PFSK-1 (cell line): ENCODE results near the gene C18orf54.

Experiments
- FOXP2 ChIP-seq: optimal IDR thresholded peaks from 2 replicates; pipeline ENCODE3; 2011; ENCODE audit warnings: borderline replicate concordance, control low read depth, inconsistent platforms; ENCODE audit not compliant: insufficient read depth; ENCODE audit errors: extremely low read length, extremely low read depth
- POLR2AphosphoS5 ChIP-seq: IDR thresholded peaks from 2 replicates; pipeline ENCODE4 v1.6.1; 2012; ENCODE audit warnings: low read depth, mild to moderate bottlenecking, control low read depth, low read length, moderate library complexity
- SIN3A ChIP-seq: IDR thresholded peaks from 2 replicates; pipeline ENCODE4 v1.6.1; 2012; ENCODE audit warnings: mild to moderate bottlenecking, low read length, moderate library complexity, borderline replicate concordance; ENCODE audit not compliant: insufficient read depth
- TAF1 ChIP-seq: IDR thresholded peaks from 2 replicates; pipeline ENCODE4 v1.6.1; 2012; ENCODE audit warnings: low read length, control low read depth, borderline replicate concordance; ENCODE audit not compliant: insufficient read depth
- TF ChIP-seq, protein P1 (sequence below), 2 experiments: IDR thresholded peaks; 2 replicates each; pipeline versions ENCODE4 v1.6.1 to v1.8.0; 2011 to 2012; ENCODE audit warnings: low read depth in 2 of 2, low read length in 2 of 2, control low read depth in 1 of 2, inconsistent platforms in 1 of 2, mild to moderate bottlenecking in 1 of 2, moderate library complexity in 1 of 2; ENCODE audit not compliant: insufficient read depth in 1 of 2

C18orf54 gene

DNA sequence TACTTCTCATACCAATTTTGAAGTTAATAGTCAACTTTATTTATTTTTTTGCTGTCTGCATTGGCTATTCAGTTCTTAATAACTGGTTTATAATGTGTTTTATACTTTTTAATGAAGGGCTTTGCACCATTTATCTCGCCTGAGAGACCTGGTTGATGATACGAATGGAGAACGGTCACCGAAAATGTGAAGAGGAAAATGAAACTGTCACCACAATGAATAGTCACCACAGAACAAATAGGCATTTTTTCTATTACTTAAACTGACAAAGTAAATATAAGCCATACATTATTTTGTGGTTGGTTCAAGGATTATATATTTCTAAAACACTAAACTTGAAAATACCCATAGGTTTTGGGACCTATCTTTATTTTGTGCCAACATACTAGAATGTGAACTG lies 20.4 kb downstream of the C18orf54 start:
- no peak for TF ChIP-seq POLR2AphosphoS5
- no peak for TF ChIP-seq SIN3A
- TF ChIP-seq FOXP2 = no peak
- TF ChIP-seq TAF1 = no peak
- TF ChIP-seq, protein P1, sequence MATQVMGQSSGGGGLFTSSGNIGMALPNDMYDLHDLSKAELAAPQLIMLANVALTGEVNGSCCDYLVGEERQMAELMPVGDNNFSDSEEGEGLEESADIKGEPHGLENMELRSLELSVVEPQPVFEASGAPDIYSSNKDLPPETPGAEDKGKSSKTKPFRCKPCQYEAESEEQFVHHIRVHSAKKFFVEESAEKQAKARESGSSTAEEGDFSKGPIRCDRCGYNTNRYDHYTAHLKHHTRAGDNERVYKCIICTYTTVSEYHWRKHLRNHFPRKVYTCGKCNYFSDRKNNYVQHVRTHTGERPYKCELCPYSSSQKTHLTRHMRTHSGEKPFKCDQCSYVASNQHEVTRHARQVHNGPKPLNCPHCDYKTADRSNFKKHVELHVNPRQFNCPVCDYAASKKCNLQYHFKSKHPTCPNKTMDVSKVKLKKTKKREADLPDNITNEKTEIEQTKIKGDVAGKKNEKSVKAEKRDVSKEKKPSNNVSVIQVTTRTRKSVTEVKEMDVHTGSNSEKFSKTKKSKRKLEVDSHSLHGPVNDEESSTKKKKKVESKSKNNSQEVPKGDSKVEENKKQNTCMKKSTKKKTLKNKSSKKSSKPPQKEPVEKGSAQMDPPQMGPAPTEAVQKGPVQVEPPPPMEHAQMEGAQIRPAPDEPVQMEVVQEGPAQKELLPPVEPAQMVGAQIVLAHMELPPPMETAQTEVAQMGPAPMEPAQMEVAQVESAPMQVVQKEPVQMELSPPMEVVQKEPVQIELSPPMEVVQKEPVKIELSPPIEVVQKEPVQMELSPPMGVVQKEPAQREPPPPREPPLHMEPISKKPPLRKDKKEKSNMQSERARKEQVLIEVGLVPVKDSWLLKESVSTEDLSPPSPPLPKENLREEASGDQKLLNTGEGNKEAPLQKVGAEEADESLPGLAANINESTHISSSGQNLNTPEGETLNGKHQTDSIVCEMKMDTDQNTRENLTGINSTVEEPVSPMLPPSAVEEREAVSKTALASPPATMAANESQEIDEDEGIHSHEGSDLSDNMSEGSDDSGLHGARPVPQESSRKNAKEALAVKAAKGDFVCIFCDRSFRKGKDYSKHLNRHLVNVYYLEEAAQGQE (IDR thresholded peaks at IDR 0.05; ENCODE audit: insufficient read depth in 1 of 2, low read depth in 2 of 2, low read length in 2 of 2) = no peak

DNA sequence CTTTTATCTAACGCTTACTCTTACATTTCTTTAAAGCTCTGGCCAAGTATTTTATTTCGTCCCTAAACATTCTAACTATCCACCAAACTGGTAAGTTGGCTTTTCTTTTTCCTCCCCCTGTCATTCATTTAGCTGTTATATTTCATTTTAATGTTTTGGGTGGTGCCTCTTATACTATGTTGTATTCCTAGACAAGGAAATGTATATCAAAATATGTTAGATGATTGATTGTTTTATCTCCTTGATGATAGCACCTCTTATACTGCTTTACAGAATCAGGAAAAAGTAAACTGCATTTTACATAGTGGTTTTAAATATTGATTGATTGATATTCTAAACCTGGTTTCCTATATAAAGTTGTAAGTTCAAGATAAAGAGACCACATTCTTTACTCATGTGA lies 23.9 kb downstream of the C18orf54 start:
- no peak for TF ChIP-seq TAF1
- TF ChIP-seq FOXP2 = no peak
- TF ChIP-seq, protein P1 (IDR thresholded peaks at IDR 0.05; ENCODE audit: insufficient read depth in 1 of 2, low read depth in 2 of 2, low read length in 2 of 2) = no peak
- no peak for TF ChIP-seq POLR2AphosphoS5
- TF ChIP-seq SIN3A = no peak

DNA sequence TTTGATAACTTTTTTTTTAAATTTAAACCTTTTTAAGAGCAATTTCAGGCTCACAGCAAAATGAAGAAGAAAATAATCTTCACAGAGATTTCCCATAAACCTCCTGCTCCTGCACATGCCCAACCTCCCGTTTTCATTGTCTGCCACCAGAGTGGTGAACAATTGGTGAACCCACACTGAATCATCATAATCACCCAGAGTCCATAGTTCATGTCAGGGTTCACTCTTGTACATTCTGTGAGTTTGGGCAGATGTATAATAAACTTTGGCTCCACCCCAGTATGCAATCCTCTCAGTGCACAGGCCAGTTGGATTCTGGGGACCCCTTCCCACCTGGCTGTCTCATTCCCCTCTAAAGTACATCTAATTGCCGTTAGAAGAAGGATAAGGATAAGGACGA lies 24.4 kb downstream of the C18orf54 start:
- TF ChIP-seq FOXP2 (no peak), POLR2AphosphoS5 (no peak), SIN3A (no peak), TAF1 (no peak)
- TF ChIP-seq, protein P1 (IDR thresholded peaks at IDR 0.05; ENCODE audit: insufficient read depth in 1 of 2, low read depth in 2 of 2, low read length in 2 of 2) = no peak

DNA sequence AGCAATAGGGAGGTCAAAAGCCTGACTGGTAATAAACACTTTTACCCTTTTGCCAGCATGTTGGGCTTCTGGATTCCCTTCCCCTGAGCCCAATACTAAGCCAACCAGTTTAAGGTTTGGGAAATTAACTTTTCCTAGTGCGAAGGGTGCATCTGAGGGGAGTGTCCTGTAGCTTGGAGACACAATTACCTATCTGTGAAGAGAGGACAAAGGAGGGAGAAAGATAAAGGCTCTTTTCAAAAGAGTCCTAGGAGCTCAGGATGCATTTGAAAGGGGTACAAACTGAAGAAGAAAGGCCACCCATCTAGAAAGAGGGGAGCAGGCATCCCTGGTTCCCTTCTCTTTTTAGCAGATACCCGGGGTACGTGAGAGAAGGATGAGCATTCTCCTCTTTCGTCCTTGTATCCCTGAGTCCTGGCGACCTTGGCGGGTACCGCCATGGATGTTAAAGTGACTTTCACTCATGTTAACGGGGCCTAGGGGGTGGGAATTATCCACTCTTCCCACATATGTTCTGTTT lies 25.1 kb downstream of the C18orf54 start:
- TF ChIP-seq, protein P1 (IDR thresholded peaks at IDR 0.05; ENCODE audit: insufficient read depth in 1 of 2, low read depth in 2 of 2, low read length in 2 of 2) = no peak
- no peak for TF ChIP-seq POLR2AphosphoS5
- TF ChIP-seq TAF1 = no peak
- no peak for TF ChIP-seq FOXP2
- no peak for TF ChIP-seq SIN3A

DNA sequence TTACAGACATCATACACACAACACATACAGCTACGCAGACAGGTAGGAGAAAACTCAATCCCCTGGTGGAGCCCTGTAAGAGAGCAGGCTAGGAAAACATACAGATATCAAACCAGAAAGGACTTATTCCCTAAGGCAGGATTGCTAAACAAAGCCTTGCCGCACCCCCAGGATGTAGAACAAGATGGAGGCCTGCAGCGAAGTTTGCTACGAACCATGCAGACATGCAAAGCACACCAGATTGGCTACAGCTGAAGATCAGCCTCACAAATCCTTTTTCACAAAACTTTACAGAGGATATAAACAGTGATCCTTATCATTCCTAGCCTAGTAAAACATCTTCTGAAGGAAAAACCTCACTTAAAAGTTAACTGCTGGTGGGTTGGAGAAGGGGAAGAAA lies 28.3 kb downstream of the C18orf54 start:
- TF ChIP-seq, protein P1 (IDR thresholded peaks at IDR 0.05; ENCODE audit: insufficient read depth in 1 of 2, low read depth in 2 of 2, low read length in 2 of 2) = no peak
- no peak for TF ChIP-seq TAF1
- no peak for TF ChIP-seq POLR2AphosphoS5
